ENCODE measurements around the gene CRTC1. TPM values are rescaled to one million over a fixed set of nuclear protein-coding genes. Genes with fewer than 3 reads are reported as not detected.
A peak's percentile ranks its signal among the peaks of the same experiment; 100 is the strongest.

The CRTC1 gene
- total RNA-seq, 1 experiment from 2014 or later, result 19.0 TPM

DNA sequence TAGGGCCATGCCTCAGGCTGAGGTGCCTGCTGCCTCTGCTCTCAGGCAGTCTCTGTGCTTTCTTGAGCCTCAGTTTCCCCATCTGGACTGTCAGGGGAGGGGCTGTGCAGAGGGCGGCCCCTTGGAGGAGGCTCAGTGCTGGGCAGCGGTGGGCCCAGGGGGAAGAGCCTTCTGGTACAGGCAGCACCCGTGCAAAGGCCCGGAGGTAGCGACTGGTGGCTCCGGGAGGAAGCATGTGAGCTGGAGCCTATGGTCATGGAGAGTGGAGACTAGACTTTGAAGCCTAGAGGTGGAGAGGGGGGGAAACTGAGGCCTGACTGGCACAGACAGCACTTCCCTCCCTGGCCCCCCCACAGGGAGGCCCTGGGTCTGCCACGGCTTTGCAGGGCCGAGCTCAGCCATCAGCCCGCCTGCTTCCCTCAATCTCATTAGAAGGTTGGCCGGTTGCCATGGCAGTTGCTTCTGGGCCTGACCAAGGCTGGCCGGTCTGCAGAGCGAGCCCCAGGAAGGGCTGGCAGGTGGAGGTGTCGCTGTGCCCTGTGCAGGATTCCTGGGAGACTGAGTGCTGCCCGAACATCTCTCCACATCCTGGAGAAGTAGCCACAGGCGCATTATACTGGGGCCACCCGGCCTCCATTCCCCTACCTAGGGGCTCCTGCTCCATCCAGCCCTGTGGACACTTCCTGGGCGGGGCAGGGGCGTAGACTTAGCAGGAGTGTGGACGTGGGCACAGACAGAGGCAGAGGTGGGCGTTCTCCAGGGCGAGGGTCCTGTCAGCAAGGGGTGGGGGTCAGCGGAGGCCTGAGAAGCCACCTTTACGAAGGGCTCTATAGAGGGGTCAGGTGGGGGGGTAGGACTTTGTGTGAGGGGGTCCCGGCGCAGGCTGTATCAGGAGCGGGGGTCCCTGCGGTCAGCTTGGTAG is 53.2 kb downstream of the CRTC1 start:
- H3K27ac Mint-ChIP-seq, result peak overlapping the region in 1 of 3 experiments; percentile 22; a peak in 1 of 7 replicates
- Histone ChIP-seq H3K9me3 (ENCODE audit: control insufficient read depth, low read depth, low read length) (no peaks in the 10 kb centered on the region), H3K79me2 (ENCODE audit: insufficient read depth, low read length) (no peaks in the 10 kb centered on the region), H3K9ac (ENCODE audit: extremely low read depth, insufficient read length, low read length) (no peak overlapping the region), H3K4ac (ENCODE audit: low read depth, low read length) (no peak overlapping the region; the same call in 1 of the 2 replicates), H3K23me2 (ENCODE audit: insufficient read length, low read depth, low read length, poor library complexity, severe bottlenecking) (no peaks in the 10 kb centered on the region), H3K4me2 (ENCODE audit: insufficient read depth, insufficient read length, low read length) (no peak overlapping the region), H3K23ac (ENCODE audit: insufficient read length, low read depth, low read length) (no peak overlapping the region), H2BK15ac (ENCODE audit: low read depth, low read length) (no peak overlapping the region; the same call in 1 of the 2 replicates), H3K4me1 (ENCODE audit: insufficient read depth, low read length) (no peaks in the 10 kb centered on the region), H4K91ac (ENCODE audit: insufficient read length, low read depth, low read length) (no peak overlapping the region), H3K56ac (ENCODE audit: insufficient read length, low read depth, low read length) (no peak overlapping the region), H3K79me1 (ENCODE audit: insufficient read depth, low read depth, low read length, poor library complexity, severe bottlenecking) (no peaks in the 10 kb centered on the region), H3K14ac (ENCODE audit: insufficient read depth, low read length) (peak overlapping the region; percentile 21; the same call in 1 of the 2 replicates), H2BK20ac (ENCODE audit: low read depth, low read length, poor library complexity, severe bottlenecking) (no peak overlapping the region), H3T11ph (ENCODE audit: low read length) (no peak overlapping the region), H4K5ac (ENCODE audit: insufficient read length, low read depth, low read length) (no peak overlapping the region), H2BK5ac (ENCODE audit: insufficient read length, low read length) (no peak overlapping the region), H4K8ac (replicated peaks; ENCODE audit: insufficient read length, low read depth, low read length) (no peak overlapping the region), H2AK5ac (ENCODE audit: insufficient read length, low read length) (no peak overlapping the region), H2BK12ac (ENCODE audit: insufficient read length, low read depth, low read length) (no peak overlapping the region), H4K20me1 (ENCODE audit: control insufficient read depth, insufficient read depth, insufficient read length) (no peaks in the 10 kb centered on the region), H2AFZ (ENCODE audit: low read length) (no peak overlapping the region), H3K18ac (ENCODE audit: insufficient read length, low read depth, low read length) (no peak overlapping the region), H3K27me3 (ENCODE audit: insufficient read depth, low read length) (no peaks in the 10 kb centered on the region), H2BK120ac (ENCODE audit: low read depth, low read length, poor library complexity, severe bottlenecking) (no peak overlapping the region), H3K27ac (ENCODE audit: insufficient read length, low read depth, low read length) (no peak overlapping the region)
- H3K4me1 Mint-ChIP-seq, result peaks cover 5 to 12% of the 10 kb centered on the region in 2 experiments
- no peak for DNase-seq
- H3K27me3 Mint-ChIP-seq (ENCODE audit: low read depth), result peaks cover 2% of the 10 kb centered on the region; the same call in 1 of the 2 replicates
- H3K4me3 Mint-ChIP-seq, result no peak overlapping the region
- no peaks in the 10 kb centered on the region for H3K9me3 Mint-ChIP-seq
- WGBS (ENCODE audit: extremely low coverage, insufficient read length, low lambda C conversion rate), result no CpG with 5 or more reads among the region's 27 CpGs
- no peak for TF ChIP-seq CTCF (conservative IDR thresholded peaks at IDR 0.05)
- H3K36me3 Mint-ChIP-seq (ENCODE audit: insufficient read depth in 1 of 3, low read depth in 3 of 3), result peaks cover 0 to 3% (median 0%) of the 10 kb centered on the region in 3 experiments; a peak in 1 of 7 replicates

Data from H9 (cell line).